Liver (tissue), 3 donors: ENCODE data around the gene CLDN3.
"Not testable (repeated sequence)": the region's sequence is repeated elsewhere in the genome, so short reads cannot be mapped to it uniquely, and the experiment has no call there.

ENCODE experiments used
- CTCF ChIP-seq: fragments of 150-350 bp; IDR thresholded peaks from 2 replicates; pipeline ENCODE4 v1.5.1; 2017; ENCODE audit warnings: improper control_type of control experiment, low read depth, low read length; ENCODE audit not compliant: missing input control
- JUND ChIP-seq, 2 donors: IDR thresholded peaks; 2 replicates each; pipeline ENCODE4 v1.6.1; 2016; ENCODE audit warnings: antibody characterized with exemption in 2 of 2
- NR2F2 ChIP-seq: IDR thresholded peaks from 2 replicates; pipeline ENCODE4 v1.6.1; 2016; ENCODE audit warnings: antibody characterized with exemption
- TAF1 ChIP-seq: conservative IDR thresholded peaks from 2 replicates; pipeline ENCODE4 v1.6.1; 2016; ENCODE audit warnings: antibody characterized with exemption, mild to moderate bottlenecking
- donor health status: healthy.
- donor health status: healthy.

DNA sequence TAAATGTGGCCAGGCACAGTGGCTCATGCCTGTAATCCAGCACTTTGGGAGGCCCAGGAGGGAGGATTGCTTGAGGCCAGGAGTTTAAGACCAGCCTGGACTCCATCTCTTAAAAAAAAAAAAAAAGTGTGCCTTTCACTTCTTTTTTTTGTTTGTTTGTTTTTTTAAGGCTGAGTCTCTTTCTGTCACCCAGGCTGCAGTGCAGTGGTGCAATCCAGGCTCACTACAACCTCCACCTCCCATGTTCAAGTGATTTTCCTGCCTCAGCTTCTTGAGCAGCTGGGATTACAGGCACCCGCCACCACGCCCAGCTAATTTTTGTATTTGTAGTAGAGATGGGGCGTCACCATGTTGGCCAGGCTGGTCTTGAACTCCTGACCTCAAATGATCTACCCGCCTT, 47.9 kb downstream of the CLDN3 start:
- TF ChIP-seq JUND (IDR thresholded peaks at IDR 0.05); CTCF; TAF1; NR2F2: not testable (repeated sequence)
